NK-92 (cell line): ENCODE results near the gene SGO2.
A peak's percentile ranks its signal among the peaks of the same experiment; 100 is the strongest.

ENCODE experiments used
- DNase-seq: peaks from one replicate; lab custom pipeline; 2025; ENCODE audit not compliant: unreplicated experiment; lab: John Stamatoyannopoulos, UW

Gene SGO2

GRCh38 chr2:200525882-200526651 is at the start of gene SGO2:
SGO2 (plus strand) TSS chr2:200526207; CDS start chr2:200532976, 6,769 bp downstream.
- DNase-seq = peak; percentile 69

- DNase-seq = no peak
Measured at GRCh38 chr2:200476836-200477235, 49.2 kb upstream of the SGO2 start.

GRCh38 chr2:200477667-200478131 is 48.3 kb upstream of the SGO2 start:
- DNase-seq = no peak

GRCh38 chr2:200479692-200480265 is 46.2 kb upstream of the SGO2 start:
- no peak for DNase-seq

GRCh38 chr2:200482194-200482593 is 43.8 kb upstream of the SGO2 start:
- no peak for DNase-seq

GRCh38 chr2:200483729-200484198 is 42.2 kb upstream of the SGO2 start:
- no peak for DNase-seq

GRCh38 chr2:200484934-200485333 is 41.1 kb upstream of the SGO2 start:
- DNase-seq = no peak

GRCh38 chr2:200486529-200486928 is 39.5 kb upstream of the SGO2 start:
- no peak for DNase-seq

- DNase-seq = no peak
Measured at GRCh38 chr2:200488169-200488568, 37.8 kb upstream of the SGO2 start.

- no peak for DNase-seq
Measured at GRCh38 chr2:200490001-200490400, 36.0 kb upstream of the SGO2 start.

GRCh38 chr2:200492656-200493055 is 33.4 kb upstream of the SGO2 start:
- no peak for DNase-seq

GRCh38 chr2:200494048-200494447 is 32.0 kb upstream of the SGO2 start:
- no peak for DNase-seq

- no peak for DNase-seq
Measured at GRCh38 chr2:200496696-200497095, 29.3 kb upstream of the SGO2 start.

- DNase-seq = no peak
Measured at GRCh38 chr2:200498402-200499162, 27.4 kb upstream of the SGO2 start.

GRCh38 chr2:200502196-200502595 is 23.8 kb upstream of the SGO2 start:
- no peak for DNase-seq

- DNase-seq = no peak
Measured at GRCh38 chr2:200506679-200507078, 19.3 kb upstream of the SGO2 start.

GRCh38 chr2:200507179-200507578 is 18.8 kb upstream of the SGO2 start:
- DNase-seq = no peak

GRCh38 chr2:200509235-200509611 is 16.8 kb upstream of the SGO2 start:
- no peak for DNase-seq

GRCh38 chr2:200509612-200510433 is 16.2 kb upstream of the SGO2 start, which contains the start of gene KCTD18:
KCTD18 (minus strand) TSS chr2:200510068; CDS start chr2:200507016, 3,052 bp downstream.
- DNase-seq = peak; percentile 11

GRCh38 chr2:200515155-200515554 is 10.9 kb upstream of the SGO2 start:
- no peak for DNase-seq

- no peak for DNase-seq
Measured at GRCh38 chr2:200523158-200523557, 2.8 kb upstream of the SGO2 start.
